GM12864 (cell line): ENCODE measurements around the gene SLC13A4.
A peak's percentile ranks its signal among the peaks of the same experiment; 100 is the strongest.
"Not testable (repeated sequence)": the region's sequence is repeated elsewhere in the genome, so short reads cannot be mapped to it uniquely, and the experiment has no call there.

Experiments
- DNase-seq: peaks from one replicate; pipeline ENCODE4 v3.0.0-alpha.2; 2011; ENCODE audit warnings: low read depth
- H3K4me3 ChIP-seq: 2 replicates; pipeline ENCODE4 v1.5.1; 2011; ENCODE audit warnings: mild to moderate bottlenecking, low read depth, low read length, control low read depth
- CTCF ChIP-seq: IDR thresholded peaks from 2 replicates; pipeline ENCODE4 v1.5.1; 2011; ENCODE audit warnings: low read depth, mild to moderate bottlenecking, moderate library complexity, low read length, control low read depth, inconsistent platforms; ENCODE audit errors: missing control alignments

SLC13A4 gene

GRCh38 chr7:135706858-135707569, 21.0 kb downstream of the SLC13A4 start:
- DNase-seq = no peak
- no peak overlapping the region for H3K4me3 ChIP-seq
- no peak for TF ChIP-seq CTCF

GRCh38 chr7:135706038-135706742, 21.8 kb downstream of the SLC13A4 start:
- H3K4me3 ChIP-seq = no peak overlapping the region
- TF ChIP-seq CTCF = no peak
- DNase-seq = no peak

GRCh38 chr7:135704698-135705097, 23.3 kb downstream of the SLC13A4 start:
- TF ChIP-seq CTCF = no peak
- H3K4me3 ChIP-seq = no peak overlapping the region
- no peak for DNase-seq

GRCh38 chr7:135704074-135704473, 23.9 kb downstream of the SLC13A4 start:
- peak; percentile 53 for TF ChIP-seq CTCF
- no peak overlapping the region for H3K4me3 ChIP-seq
- no peak for DNase-seq

- TF ChIP-seq CTCF = no peak
- H3K4me3 ChIP-seq = no peak overlapping the region
- no peak for DNase-seq
Observed at GRCh38 chr7:135697276-135698049, 30.5 kb downstream of the SLC13A4 start.

GRCh38 chr7:135693558-135693957, 34.4 kb downstream of the SLC13A4 start:
- H3K4me3 ChIP-seq = no peak overlapping the region
- no peak for DNase-seq
- no peak for TF ChIP-seq CTCF

- DNase-seq, H3K4me3 ChIP-seq: not testable (repeated sequence)
Observed at GRCh38 chr7:135692606-135693005, 35.4 kb downstream of the SLC13A4 start.
